CD4-positive, alpha-beta T cell treated with Interleukin-4 for 4 hours (primary cell): Measurements from ENCODE around the gene COL6A2.
"Not testable (repeated sequence)": the region's sequence is repeated elsewhere in the genome, so short reads cannot be mapped to it uniquely, and the experiment has no call there.

Experiments
- DNase-seq: peaks from one replicate; pipeline ENCODE4 v3.0.0-alpha.2; 2020

The COL6A2 gene

DNA sequence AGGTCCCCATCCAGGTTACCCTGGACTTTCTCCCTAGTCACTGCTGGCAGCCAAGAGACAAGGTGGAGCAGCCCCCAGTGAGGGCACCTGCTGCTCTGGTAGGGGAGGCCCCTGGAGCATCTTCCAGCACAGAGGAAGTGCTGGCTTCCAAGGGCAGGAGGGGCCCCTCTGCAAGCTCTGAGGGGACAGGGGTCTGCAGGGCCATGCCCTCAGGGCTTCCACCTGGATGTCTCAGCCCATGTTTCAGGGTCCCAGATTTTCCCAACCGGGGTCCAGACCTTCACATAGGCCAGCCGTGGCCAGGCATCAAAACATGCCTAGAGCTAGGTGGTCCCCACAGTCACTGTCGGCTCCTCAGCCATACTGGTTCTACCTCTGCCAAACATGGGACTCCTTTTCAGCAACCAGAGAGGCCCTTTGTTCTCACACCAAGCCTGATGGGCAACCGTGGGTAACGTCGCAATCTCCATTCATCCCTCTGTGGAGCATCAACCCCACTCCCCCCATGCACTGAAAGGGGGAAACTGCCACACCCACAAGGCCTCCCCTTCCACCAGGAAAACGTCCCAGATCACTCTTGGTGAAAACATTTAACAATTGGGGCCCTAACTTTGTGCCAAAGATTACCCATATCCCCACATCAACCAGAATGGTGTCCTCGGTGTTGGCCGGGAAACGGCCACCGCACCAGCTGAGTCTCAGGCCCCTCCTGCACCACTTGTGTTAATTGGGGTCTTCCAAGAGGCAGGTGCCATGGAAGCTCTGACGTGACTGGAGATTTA, 1.9 kb upstream of the COL6A2 start:
- DNase-seq, result no peak

DNA sequence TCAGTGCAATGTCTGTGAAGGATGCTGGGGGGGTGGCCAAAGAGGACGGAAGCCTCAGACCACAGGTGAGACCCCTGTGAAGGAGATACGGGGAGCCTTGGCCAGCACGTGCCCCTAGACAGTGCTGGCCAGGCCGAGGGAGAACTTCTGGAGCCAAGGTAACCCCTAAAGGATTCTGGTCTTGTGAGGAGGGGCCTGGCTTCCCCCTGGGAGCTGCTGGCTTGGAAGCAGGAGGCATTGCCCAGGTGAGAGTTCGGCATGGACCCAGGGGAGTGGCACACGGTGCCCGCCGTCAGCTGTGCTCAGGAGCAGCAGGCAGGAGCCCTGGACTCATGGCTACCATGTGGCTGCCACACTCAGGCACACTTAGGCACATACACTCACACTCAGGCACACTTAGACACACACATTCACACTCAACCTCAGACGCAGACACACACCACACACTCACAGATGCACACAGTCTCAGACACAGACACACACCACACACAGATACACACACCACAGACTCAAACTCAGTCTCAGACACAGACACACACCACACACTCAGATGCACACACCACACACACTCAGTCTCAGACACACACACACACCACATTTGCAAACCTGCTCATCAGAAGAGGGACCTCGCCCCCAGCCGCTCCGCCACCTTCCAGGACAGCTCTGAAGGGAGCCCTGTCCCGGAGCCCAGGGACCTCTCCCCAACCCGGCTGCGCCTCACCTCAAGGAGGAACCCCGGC, 1.1 kb upstream of the COL6A2 start:
- DNase-seq, result no peak

DNA sequence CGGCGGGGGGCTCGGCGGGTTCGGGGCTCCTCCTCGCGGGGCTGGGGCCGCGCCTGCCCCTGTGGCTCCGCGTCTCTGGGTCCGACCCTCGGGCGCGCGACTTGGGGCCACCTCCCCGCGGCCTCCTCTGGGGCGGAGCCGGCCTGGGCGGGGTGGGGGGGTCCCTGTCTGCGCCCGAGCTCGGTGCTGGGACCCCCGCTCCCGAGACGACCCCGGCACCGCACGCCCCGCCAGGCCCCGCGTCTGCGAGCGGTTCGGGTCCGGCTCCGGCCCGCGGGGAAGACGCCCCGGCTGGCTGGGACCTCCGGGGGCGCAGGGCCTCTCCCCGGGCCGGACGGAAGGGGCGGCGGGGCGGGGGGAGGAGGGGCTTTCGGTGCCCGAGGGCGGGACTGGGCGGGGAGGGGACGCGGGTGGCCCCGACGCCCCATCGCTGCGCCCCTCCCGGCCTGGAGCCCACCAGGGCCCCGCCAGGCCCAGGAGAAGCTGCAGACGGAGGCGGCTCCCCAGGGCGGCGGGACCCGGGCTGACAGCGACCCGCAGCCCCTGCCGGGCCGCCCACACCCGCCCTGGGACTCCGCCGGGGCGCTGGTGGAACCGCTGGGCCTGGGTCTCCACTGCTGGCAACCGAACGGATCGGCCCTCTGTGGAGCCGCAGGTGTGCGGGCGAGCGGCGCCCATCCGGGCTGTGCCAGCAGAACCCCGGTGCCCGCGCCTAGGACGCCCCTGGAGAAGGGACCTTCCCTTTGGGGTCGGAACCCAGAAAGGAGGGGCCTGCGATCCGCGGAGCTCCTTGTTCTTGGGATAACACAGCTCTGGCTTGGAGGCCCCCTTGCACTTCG, 610 bp downstream of the COL6A2 start:
- DNase-seq, result no peak

DNA sequence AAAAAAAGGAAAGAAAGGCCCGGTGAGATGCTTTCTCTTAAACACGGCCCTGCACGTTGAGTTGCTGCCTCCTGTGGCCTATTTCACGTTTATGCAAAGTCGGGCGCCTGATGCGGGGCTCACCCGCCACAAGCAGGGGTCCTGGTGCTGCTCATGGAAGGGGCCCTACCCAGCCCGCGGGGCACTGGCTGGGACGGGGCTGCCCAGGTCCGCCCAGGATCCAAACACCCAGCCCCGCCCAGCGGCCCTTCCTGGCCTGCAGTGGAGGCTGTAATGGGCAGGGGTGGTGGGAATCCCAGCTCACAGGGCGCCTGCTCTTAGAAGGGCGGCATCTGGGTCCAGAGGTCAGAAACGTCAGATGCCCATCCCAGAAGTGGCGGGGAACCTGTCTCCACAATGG, 1.6 kb downstream of the COL6A2 start:
- no peak for DNase-seq

DNA sequence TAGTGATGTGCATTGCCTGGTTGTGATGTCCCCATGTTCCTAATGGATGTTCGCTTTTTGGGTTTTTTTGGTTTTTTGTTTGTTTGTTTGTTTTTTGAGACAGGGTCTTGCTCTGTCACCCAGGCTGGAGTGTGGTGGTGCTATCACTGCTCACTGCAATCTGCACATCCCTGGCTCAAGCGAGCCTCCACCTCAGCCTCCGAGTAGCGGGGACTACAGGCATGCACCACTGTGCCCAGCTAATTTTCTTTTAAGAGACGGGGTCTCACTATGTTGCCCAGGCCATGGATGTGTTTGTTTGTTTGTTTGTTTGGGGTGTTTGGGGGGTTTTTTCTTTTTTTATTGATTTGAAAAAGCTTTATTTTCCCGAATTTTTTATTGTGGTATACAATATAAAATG, 2.1 kb downstream of the COL6A2 start:
- DNase-seq, result no peak

DNA sequence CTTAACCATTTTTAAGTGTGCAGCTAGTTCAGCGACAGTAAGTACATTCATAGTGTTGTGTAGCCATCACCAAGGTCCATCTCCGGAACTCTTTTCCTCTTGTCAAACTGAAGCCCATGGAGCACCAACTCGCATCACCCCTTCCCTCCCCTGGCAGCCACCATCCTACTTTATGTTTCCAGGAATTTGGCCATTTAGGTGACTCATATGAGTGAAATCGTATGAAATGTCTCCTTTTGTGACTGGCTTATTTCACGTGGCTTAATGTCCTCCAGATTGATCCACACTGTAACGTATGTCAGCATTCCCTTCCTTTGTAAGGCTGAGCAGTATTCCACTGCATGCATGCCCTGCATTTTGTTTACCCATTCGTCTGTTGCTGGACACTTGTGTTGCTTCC, 2.5 kb downstream of the COL6A2 start:
- no peak for DNase-seq

DNA sequence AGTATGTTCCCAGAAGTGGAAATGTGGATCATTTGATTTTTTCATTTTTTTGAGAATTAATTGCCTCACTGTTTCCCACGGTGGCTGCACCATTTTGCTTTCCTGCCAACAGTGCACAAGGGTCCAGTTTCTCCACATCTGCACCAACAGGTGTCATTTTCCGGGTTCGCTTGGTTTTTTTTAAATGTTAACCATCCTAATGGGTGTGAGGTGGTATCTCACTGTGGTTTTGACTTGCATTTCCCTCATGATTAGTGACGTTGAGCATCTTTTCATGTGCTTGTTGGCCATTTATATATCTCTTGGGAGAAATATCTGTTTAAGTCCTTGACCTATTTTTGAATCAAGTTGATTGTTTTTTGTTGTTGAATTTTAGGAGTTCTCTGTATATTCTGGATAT, 3.0 kb downstream of the COL6A2 start:
- DNase-seq, result no peak

DNA sequence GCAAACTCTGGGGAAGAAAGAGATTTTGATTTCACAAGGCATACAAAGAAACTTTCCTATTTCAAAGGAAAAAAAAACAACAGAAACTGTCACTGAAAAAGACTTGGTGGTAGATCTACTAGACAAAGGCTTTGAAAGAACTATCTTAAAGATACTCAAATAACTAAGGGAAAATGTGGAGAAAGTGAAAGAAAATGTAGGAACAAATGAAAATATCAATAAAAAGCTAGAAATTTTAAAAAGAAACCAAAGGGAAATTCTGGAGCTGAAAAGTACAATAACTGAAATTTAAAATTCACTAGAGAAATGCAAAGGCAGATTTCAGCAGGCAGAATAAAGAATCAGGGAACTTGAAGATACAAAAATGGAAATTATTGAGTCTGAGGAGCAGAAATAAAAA, 6.2 kb downstream of the COL6A2 start:
- DNase-seq, result no peak

DNA sequence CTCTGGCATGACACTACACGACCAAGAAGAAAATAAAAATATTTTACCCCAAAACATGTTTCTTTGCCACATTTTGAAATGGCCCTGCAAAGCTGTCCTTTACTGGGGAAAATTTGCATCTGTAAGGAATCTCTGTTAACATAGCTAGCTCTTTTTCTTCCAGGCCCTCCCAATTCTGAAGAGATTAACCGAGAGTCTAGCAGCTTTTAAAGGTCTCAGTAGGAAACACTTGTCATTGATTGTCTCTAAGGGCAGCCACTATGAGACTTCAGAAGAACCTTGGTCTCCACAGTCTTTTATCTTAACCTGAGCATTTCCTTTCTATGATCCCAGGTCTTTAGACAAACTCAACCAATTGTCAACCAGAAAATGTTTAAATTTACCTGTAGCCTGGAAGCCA, 9.5 kb downstream of the COL6A2 start:
- DNase-seq, result not testable (repeated sequence)

DNA sequence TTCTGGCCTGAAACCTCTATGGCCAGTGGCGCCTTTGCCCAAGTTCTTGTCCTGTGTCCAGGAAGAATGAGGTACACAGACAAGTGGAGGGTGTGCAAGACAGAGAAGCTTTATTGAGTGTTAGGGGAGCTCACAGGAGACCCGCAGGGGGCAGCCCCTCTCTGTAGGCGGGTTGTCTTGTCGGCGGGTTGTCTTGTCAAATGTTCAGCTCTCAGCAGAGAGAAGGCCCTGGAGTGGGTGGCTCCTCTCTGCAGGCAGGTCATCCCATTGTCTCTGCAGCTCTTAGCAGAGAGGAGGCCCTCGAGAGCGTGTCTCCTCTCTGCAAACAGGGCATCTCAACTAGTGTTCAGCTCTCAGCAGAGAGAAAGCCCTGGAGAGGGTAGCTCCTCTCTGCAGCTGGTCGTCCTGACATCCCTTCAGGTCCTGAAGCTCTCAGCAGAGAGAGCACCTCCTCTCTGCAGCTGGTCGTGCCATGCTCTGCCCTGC, 11.0 kb downstream of the COL6A2 start:
- DNase-seq, result no peak

DNA sequence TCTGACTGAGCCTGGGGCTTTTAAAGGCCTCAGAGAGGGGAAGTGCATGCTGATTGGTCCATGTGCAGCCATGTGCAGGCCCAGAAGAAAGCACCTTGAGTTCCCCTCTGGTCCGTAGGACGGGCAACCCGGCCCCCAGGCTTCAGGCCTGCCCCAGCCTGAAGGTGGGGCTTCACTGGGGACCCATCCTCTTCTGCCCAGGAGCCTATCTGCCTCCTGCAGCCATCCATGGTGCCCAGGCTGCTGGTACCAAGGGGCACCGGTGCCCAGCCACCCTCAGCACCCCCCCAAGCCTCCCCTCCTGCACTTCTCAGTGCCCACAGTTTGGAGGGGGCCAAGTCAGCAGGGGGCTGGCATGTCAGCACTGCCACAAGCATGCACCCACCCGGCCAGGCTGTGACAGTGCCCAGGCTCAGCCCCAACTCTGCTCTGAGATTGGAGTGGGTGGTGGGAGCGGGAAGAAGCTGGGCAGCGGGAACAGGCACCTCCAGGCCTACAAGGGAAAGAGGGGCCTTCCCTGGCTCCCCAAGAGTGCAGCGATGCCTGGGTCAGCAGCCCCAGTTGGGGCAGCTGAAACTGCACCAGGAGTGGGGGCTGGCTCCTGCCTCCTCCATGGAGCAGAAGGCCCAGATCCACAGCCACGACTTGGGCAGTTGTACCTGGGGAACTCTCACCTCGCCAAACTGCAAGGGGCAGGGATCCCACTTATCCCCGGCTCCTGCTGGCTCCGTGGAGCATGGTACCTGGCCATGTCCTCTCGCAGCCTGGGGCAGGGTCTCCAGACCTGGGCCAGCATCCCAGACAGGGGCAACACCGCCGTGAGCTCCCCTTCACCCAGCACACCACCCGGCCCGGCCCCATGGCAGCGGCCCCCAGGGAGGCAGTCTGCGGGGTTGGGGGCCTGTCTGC, 11.7 kb downstream of the COL6A2 start:
- DNase-seq, result no peak

DNA sequence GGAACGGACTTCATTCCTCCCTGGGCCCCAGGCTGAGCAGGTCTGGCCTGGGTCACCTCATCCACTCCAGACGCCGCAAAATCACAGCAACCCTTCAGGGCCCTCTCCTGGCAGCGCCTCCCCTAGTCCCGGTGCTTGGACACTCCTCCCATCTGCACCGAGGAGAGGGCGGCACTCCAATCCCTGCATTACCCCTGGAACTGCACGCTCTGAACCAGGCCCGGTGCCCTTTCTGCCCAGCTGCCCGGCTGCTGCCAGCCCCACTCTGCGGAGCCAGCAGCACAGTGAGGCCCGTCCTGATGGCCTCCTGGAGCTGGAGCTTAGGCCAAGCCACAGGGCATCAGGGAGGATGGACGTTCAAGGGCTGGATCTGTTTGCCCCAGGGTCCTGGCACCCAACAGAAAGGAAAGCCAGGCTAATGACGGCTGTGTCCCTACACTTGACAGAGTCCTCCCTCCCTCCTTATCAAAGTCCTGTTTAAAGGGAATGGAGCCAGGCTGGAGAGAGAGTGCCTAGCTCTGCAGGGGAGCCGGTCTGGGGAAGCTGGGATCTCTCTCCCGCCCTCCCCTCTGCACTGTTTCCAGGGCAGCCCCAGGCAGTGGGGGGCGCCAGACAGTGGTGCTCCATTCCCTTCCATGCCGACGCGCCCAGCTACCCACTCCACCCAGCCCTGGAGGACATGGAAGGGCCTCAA, 12.7 kb downstream of the COL6A2 start:
- no peak for DNase-seq

DNA sequence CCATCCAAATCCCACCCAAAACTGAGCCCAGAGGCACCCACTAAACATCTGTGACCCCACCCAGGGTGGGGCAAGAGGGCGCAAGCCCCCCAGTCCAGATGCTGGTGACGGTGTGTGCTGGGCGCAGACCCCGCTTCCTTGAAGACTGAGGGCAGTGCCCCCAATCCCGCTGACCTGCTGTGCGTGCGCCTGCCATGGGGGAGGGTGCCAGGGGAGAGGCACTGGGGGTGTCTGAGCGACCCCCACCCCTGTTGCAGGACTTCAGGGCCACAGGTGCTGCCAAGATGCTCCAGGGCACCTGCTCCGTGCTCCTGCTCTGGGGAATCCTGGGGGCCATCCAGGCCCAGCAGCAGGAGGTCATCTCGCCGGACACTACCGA, 13.3 kb downstream of the COL6A2 start:
- no peak for DNase-seq

DNA sequence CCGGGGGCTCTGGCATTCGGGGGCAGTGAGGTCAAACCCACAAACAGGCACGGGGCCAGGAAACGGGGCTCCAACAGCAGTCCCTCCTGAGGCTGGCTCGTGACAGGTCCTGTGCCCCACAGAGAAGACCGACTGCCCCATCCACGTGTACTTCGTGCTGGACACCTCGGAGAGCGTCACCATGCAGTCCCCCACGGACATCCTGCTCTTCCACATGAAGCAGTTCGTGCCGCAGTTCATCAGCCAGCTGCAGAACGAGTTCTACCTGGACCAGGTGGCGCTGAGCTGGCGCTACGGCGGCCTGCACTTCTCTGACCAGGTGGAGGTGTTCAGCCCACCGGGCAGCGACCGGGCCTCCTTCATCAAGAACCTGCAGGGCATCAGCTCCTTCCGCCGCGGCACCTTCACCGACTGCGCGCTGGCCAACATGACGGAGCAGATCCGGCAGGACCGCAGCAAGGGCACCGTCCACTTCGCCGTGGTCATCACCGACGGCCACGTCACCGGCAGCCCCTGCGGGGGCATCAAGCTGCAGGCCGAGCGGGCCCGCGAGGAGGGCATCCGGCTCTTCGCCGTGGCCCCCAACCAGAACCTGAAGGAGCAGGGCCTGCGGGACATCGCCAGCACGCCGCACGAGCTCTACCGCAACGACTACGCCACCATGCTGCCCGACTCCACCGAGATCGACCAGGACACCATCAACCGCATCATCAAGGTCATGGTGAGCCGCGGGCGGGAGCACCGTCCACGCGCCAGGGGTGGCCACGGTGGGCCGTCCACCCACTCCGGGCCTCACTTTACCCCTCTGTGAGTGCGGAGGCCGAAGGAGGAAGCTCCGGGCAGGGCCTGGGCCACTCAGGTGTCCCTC, 14.2 kb downstream of the COL6A2 start:
- DNase-seq, result no peak

DNA sequence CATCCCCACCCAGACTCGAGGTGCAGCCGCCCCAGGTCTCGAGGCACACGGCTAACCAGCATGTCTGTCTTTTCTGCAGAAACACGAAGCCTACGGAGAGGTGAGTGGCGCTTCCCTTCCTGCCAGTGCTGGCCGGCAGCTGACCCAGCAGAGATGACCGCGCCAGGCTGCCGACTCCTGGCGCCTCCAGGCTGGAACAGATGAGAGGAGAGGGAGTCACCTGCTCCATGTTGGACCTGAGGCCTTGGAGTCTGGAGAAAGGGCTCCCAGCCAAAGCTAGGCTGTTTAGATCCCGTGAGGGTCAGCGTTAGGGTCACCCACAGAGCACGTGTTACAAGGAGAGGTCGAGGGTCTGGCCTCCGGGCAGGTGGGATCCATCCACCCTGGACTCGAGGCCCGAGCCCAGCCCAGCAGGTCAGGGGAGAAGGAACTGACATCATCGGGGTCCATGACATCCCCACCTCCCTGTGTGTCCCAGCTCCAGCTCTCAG, 14.9 kb downstream of the COL6A2 start:
- DNase-seq, result no peak

DNA sequence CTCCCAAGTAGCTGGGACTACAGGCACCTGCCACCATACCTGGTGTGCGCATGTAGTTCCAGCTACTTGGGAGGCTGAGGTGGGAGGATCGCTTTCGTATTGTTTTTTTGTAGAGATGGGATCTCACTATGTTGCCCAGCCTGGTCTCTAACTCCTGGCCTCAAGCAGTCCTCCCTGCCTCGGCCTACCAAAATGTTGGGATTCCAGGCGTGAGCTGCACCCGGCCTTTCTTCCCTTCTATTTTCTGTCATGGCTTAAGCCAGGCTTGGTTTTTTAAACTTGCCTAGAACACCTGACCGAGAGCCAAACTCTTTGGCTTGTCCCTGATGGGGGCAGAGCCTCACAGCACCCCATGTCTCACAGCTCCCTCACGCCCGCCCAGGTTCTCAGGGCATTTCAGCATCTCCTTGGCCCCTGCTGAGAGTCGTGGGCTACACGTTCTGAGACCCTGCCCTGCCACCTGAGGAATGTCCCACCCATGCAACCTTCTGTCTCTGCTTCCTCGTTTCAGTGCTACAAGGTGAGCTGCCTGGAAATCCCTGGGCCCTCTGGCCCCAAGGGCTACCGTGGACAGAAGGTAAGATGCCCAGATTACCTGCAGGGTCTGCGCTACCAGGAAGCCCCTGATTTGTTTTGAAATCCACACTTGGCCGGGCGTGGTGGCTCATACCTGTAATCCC, 15.7 kb downstream of the COL6A2 start:
- no peak for DNase-seq

DNA sequence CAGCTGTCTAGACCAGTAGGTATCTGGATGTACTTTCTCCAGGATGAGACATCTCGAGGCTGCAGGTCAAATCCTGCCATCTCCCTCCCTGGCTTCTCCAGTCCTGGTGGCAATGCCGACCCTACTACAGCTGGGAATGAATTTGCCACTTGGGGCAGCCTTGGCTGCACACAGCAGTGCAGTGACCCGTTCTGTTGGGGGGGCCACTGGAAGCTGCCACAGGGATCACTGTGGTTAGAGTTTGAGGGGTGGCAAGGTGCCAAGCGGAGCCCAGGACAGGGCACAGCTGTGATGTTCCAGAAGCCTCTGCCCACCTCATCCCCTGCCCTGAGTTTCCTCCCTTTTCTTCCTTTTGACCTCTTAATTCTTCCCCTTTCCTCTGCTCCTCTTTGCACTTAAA, 17.1 kb downstream of the COL6A2 start:
- DNase-seq, result no peak

DNA sequence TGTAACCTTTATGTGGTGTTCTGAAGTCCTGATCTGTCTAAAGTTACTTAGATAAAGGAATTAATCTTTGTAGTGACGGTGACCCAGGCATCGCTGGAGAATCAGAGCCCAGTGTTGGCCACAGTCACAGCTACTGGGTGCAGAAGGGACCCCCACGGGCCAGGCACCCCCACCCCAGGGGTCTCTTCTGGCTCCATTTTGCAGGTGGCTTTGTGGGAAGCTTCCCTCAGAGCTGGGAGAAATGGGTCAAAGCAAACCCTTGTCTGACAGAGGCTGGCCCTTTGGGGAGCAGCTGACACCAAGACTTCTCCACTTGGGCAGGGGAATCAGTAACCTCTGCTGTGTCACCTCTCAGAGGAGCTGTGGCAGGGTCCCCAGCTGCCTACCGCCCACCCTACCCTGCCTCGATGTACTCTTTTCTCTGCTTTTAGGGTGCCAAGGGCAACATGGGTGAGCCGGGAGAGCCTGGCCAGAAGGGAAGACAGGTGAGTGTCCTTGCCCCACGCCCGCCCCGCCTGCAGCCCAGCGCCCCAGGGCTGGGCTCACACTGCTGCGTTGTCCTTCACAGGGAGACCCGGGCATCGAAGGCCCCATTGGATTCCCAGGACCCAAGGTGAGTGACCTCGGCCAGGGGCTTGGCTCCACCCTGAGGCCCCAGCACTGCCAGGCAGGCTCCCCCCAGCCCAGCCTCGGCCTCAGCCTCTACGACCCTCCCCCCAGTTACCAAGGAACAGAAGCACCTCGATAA, 17.7 kb downstream of the COL6A2 start:
- DNase-seq, result no peak

DNA sequence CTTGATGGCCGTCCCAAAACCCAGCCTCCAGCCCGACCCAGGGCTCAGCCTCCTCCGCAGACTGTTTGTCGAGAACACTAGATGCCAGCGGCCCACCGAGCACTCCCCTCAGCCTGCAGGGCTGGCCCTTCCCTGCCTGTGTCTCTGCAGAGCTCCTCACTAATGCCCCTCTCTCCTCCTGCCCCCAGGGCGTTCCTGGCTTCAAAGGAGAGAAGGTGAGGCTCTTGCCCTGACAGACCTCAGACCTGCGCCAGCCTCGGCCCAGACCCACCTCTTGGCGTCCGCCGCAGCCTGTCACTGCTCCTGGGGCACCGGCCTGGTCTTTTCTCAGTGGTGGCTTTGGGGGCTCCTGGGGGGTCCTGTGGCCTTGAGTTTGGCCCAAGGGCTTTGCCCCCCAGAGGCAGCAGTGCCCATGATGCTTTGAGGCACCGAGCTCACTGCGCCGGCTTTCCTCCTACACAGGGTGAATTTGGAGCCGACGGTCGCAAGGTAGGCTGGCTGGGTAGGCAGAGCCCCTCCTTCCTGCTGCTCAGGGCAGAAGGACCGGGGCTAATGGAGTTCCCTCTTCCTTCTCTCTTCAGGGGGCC, 18.4 kb downstream of the COL6A2 start:
- no peak for DNase-seq
